Measurements from ENCODE around the gene RASGRF1.
A peak's percentile ranks its signal among the peaks of the same experiment; 100 is the strongest.
"Not testable (repeated sequence)": the region's sequence is repeated elsewhere in the genome, so short reads cannot be mapped to it uniquely, and the experiment has no call there.

The RASGRF1 gene

DNA sequence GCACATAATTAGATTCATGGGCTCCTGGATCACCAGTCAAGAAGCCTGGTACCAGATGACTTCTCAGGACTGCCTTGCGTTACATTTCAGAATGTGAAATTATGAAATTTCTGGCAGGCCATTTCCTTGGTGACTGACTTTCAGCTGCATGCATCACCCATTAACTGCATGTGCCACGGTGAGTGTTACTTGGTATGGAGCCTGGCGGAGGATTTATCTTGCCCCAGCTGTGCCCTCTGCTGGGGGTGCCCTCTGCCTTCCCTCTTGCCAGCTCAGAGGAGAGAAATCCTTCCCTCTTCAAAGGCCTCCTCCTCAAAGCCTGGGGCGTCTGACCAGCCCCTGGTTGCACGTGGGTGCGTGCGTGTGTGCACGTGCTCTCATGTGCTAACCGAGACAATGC lies 88.0 kb downstream of the RASGRF1 start:
- no peak for DNase-seq

GRCh38 chr15:78999636-79000035 lies 90.9 kb downstream of the RASGRF1 start:
- DNase-seq = no peak

- no peak for DNase-seq
These were observed 92.1 kb downstream of the RASGRF1 start for GRCh38 chr15:78998526-78998925.

DNA sequence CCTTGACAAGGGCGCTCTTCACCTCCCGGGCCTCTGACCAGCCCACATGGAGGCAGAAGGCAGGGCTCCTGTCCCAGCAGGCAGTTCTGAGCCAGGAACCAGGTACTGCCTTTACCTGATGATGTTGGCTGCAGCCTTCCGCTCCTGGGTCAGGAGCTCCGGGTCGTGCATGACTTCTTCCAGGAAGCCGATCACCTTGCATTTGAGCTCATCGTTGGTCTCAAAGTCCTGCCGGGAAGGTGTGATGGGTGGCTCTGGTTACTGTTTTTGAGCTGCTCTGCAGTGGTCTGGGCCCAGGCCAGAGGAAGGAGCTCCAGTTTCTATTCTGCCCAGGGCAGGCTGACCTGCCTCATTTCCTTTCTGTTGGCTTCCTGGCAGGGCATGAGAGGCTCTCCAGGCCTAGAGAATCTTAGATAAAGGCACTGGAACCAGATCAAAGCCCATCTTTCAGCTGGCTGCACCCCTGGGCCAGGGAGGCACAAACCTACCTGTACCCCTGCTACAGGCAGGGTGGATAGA lies 92.5 kb downstream of the RASGRF1 start:
- no peak for DNase-seq

DNA sequence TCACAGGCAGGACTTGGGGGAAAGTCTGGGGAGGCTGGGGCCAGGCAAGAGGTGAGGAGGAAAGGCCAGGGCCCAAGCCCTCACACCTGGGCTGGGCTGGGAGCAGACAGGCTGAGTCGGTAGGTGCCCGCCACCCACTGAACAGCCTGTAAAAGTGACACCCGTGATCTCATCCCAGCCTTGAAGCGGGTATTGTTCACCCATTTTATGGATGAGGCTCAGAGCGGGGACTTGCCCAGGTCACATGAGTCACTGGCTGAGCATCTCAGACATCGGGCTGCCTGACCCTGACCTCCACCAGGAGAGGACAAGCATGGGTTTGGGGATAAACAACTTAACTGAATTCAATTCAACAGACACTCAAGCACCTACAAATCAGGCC lies 93.7 kb downstream of the RASGRF1 start:
- DNase-seq = no peak

GRCh38 chr15:78995921-78996893 lies 94.4 kb downstream of the RASGRF1 start:
- DNase-seq = no peak

GRCh38 chr15:78995161-78995560 lies 95.4 kb downstream of the RASGRF1 start:
- not testable (repeated sequence) for DNase-seq

GRCh38 chr15:78993931-78994530 lies 96.5 kb downstream of the RASGRF1 start:
- DNase-seq = no peak

DNA sequence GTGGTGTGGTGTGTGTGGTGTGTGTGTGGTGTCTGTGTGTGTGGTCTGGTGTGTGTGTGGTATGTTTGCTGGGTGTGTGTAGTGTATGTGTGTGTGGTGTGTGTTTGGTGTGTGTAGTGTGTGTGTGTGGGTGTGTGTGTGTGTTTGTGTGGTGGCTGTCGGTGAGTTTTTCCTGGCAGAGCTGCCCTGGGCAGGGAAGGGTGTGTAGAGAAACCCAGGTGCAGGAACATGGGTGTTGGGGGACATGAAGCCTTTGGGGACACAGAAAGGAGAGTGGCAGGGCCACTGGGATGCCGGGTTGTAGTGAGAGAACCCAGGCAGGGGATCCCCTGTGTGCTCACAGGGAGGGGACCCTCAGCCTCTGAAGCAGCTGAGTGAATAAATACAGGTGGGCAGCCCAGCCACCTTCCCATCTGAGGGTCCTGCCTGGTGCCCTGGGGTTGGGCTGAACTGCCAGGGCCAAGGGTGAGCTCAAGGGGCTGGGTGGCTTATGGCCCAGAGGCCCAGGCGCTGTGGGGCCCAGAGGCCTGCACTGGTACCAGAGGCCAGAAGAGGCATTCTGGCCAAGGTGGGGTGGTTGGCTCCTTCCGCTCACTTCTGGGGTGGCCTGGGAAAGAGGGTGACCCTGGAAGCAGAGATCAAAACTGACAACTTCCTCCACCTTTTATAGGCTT lies 97.2 kb downstream of the RASGRF1 start:
- DNase-seq = no peak

DNA sequence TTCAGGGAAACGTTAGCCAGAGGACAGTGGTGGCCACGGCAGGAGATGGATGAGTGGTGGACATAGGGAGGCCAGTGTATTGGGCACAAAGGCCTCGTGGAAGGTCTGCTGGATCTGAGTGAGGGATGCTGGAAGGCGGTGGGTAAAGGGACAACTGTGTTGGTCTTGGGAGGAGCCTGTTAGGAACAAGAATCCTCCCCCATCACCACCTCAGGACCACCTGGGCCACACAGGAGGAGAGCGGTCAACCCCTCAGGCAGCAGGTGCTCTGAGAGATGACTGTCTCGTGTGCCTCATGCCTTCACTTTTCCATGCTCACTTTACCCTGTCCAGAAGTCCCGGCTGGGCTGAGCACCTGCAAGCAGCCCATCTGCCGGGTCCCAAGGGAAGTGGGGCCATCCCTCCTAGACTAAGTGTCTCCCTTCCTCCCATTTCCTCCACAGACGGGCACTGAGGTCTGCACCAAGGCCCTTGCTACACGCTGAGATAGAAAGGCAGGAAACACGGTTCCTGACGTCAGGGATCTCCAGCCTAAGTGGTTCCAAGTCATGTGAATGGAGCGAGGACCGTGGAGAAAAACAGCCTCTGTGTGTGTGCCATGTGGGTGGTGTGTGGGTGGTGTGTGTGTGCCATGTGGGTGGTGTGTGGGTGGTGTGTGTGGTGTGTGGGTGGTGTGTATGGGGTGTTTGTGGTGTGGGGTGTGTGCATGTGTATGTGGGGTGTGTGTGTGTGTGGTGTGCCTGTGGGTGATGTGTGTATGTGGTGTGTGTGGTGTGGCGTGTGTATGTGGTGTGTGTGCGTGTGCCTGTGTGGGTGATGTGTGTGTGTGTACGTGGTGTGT lies 97.9 kb downstream of the RASGRF1 start:
- no peak for DNase-seq

DNA sequence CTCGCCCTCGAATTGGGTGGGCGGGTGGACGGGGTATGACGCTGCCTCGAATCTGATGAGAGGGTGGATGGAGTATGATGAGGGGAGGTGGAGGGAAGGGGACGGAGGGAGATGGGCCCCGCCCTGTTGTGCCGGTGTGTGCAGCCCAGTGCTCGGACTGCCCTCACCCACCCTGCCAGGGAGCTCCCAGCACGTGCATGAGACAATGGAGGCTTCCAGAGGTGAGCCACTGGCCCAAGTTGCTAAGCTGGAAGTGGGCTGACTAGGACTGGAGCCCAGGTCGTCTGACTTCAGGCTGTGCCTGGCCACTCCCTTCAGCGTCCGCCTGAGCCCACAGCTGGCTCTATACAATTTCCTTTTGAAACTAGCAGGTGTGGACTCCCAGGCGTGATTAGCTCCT lies 98.7 kb downstream of the RASGRF1 start:
- no peak for DNase-seq

GRCh38 chr15:78991476-78991875 lies 99.1 kb downstream of the RASGRF1 start:
- DNase-seq = no peak

- DNase-seq = no peak
These were observed 100.3 kb downstream of the RASGRF1 start for GRCh38 chr15:78990278-78990677.

GRCh38 chr15:78989701-78990240 lies 100.8 kb downstream of the RASGRF1 start:
- no peak for DNase-seq

DNA sequence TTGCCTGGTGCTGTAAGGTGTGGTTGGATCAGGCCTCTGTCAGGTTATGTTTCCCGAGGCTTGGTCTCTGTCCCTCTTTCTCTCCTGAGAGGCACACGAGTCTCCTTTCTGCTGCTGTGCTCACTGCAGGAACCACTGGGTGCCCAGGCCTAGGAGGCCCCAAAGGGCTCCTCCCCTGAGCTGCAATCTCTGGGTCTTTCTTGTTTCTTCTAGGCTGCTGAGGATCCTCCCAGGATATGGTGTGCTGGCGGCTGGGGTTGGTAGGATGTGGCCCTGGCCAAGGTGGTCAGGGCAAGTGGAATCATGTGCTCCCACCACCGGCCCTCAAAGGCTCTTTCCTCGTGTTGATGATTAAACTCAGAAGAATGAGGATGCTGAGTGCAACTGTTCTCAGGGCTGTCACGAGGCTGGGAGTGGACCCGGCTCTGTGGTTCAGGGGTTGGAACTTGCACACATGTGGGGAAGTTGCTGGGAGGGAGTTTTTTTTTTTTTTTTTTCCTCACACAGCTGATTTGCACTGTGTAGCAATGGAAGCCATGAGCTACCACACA lies 102.1 kb downstream of the RASGRF1 start:
- DNase-seq = no peak

GRCh38 chr15:78987556-78988360 lies 102.8 kb downstream of the RASGRF1 start:
- DNase-seq = peak; percentile 3

DNA sequence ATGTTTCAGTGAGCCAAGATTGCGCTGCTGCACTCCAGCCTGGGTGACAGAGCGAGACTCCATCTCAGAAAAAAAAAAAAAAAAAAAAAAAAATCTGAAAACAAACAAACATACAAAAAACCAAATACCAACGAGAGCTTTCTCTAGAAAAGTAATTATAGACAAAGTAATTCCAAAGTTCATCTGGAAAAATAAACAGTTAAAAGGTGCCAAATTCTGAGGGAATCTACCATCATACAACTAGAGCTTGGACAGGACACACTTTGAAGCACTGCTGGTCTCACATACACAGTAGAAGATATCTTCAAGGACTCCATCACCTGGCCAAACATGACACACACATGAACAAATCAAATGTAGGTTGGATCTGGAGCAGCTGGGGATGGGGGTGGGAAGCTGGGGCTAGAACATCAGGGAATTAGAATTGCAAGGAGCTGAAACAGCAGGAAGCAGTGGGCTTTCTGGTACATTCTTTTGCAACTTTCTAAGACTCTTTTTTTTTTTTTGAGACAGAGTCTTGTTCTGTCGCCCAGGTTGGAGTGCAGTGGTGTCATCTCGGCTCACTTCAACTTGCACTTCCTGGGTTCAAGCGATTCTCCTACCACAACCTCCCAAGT lies 104.6 kb downstream of the RASGRF1 start:
- DNase-seq = no peak

GRCh38 chr15:78984041-78984440 lies 106.5 kb downstream of the RASGRF1 start:
- no peak for DNase-seq

GRCh38 chr15:78983146-78983918 lies 107.2 kb downstream of the RASGRF1 start:
- no peak for DNase-seq

DNA sequence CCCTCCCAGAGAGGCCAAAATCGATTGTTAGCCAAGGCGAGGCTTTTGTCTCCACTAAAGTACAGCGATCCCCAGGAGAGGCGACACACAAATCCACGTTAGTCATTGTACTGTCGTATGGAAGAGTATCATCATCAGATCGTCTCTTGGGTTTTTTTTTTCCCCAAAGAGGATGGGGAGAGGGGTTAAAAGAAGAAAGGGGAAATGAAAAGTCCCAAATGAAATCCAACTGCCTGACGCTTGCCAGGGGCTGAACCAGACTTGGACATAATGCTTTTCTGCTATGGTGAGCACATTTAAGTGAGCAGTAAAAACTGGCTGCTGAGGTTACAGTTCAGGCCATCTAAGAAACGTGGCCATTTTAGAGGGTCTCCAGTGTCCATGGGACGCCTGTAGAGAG lies 107.8 kb downstream of the RASGRF1 start:
- DNase-seq = no peak
